ENCODE measurements around the gene RLBP1. TPM values are rescaled to one million over a fixed set of nuclear protein-coding genes. Genes with fewer than 3 reads are reported as not detected.

Gene RLBP1
- total RNA-seq, 1 experiment from 2014 or later: not detected

DNA sequence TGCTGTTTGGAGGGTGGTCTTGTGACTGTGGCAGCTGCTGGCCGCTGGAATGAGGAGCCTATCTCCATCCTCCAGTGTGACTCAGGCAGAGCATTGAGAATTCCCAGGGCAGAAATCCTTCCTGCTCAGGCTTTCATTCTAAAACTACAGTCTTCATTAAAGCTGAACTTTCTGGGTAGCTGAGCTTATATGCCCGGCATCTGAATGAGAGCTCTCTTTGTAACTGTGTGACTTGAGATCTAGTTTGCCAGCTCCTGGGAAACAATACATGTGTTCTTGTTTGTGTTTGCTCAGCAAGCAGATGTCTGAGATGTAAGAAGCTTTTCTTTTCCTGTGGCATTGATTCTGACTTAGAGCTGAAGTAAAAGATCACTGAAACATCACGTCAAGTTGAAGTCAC is 22.4 kb downstream of the RLBP1 start:
- Histone ChIP-seq H4K20me1 (ENCODE audit: insufficient read depth) (peaks cover 4% of the 10 kb centered on the region; the same call in 1 of the 2 replicates), H3F3A (ENCODE audit: insufficient read depth, low read depth) (peaks cover 4% of the 10 kb centered on the region; the same call in 1 of the 2 replicates), H3K27me3 (ENCODE audit: insufficient read depth, low read depth) (no peaks in the 10 kb centered on the region), H3K4me2 (no peak overlapping the region), H2AFZ (no peak overlapping the region), H3K9me3 (ENCODE audit: insufficient read depth, low read depth) (no peaks in the 10 kb centered on the region), H3K4me1 (replicated peaks; ENCODE audit: insufficient read depth) (no peaks in the 10 kb centered on the region), H3K36me3 (ENCODE audit: low read depth) (peaks cover 5% of the 10 kb centered on the region; the same call in 1 of the 2 replicates), H3K27ac (no peak overlapping the region), H3K9me2 (ENCODE audit: insufficient read depth) (no peaks in the 10 kb centered on the region), H3K79me2 (ENCODE audit: low read depth) (no peaks in the 10 kb centered on the region), H3K4me3 (no peak overlapping the region)
- POLR2A ChIA-PET (ENCODE audit: unreplicated experiment): no interaction called here
- CTCF ChIA-PET: interaction anchor here (1.2 kb wide), 1 partner anchor 28 kb away, joined by 4 read pairs; no protein-coding TSS in a partner anchor
- no TSS peak for BruUV-seq (replicated peaks)
- TF ChIP-seq, protein P1, sequence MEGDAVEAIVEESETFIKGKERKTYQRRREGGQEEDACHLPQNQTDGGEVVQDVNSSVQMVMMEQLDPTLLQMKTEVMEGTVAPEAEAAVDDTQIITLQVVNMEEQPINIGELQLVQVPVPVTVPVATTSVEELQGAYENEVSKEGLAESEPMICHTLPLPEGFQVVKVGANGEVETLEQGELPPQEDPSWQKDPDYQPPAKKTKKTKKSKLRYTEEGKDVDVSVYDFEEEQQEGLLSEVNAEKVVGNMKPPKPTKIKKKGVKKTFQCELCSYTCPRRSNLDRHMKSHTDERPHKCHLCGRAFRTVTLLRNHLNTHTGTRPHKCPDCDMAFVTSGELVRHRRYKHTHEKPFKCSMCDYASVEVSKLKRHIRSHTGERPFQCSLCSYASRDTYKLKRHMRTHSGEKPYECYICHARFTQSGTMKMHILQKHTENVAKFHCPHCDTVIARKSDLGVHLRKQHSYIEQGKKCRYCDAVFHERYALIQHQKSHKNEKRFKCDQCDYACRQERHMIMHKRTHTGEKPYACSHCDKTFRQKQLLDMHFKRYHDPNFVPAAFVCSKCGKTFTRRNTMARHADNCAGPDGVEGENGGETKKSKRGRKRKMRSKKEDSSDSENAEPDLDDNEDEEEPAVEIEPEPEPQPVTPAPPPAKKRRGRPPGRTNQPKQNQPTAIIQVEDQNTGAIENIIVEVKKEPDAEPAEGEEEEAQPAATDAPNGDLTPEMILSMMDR (conservative IDR thresholded peaks at IDR 0.05): no peak
- no peak for TF ChIP-seq EZH2 (IDR thresholded peaks at IDR 0.05; ENCODE audit: low read depth)
- intact Hi-C loops (cut with micrococcal nuclease; ENCODE audit: unreplicated experiment): no loop called here
- no peak for DNase-seq

DNA sequence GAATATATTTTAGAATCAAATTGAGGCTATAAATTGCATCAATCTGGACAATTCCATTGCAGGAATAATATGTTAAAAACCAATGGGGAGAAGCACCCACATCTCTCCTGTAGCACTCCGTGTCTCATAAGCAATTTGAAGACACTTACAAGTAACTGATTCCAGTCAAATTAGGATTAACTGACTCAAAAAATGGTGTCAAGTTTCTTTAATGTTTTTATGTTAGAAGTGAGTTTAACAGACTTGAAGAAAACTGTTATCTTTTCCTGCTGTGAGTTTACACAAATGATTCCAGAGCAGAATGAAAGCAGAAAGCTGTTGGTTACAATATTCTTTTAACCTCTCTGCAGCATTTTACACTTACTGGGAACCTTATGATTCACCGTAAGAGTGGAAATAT is 23.2 kb downstream of the RLBP1 start:
- Histone ChIP-seq H3K36me3 (ENCODE audit: low read depth) (peaks cover 5% of the 10 kb centered on the region; the same call in 1 of the 2 replicates), H3F3A (ENCODE audit: insufficient read depth, low read depth) (no peaks in the 10 kb centered on the region), H3K27me3 (ENCODE audit: insufficient read depth, low read depth) (no peaks in the 10 kb centered on the region), H3K4me2 (no peak overlapping the region), H3K79me2 (ENCODE audit: low read depth) (no peaks in the 10 kb centered on the region), H3K4me1 (replicated peaks; ENCODE audit: insufficient read depth) (no peaks in the 10 kb centered on the region), H3K27ac (no peak overlapping the region), H3K9me3 (ENCODE audit: insufficient read depth, low read depth) (no peaks in the 10 kb centered on the region), H4K20me1 (ENCODE audit: insufficient read depth) (peaks cover 4% of the 10 kb centered on the region; the same call in 1 of the 2 replicates), H3K4me3 (no peak overlapping the region), H2AFZ (no peak overlapping the region), H3K9me2 (ENCODE audit: insufficient read depth) (no peaks in the 10 kb centered on the region)
- DNase-seq: no peak
- intact Hi-C loops (cut with micrococcal nuclease; ENCODE audit: unreplicated experiment): no loop called here
- CTCF ChIA-PET: no interaction called here
- POLR2A ChIA-PET (ENCODE audit: unreplicated experiment): interaction anchor here (0.5 kb wide), 1 partner anchor 1383 kb away, joined by 4 read pairs; no protein-coding TSS in a partner anchor
- no TSS peak for BruUV-seq (replicated peaks)
- TF ChIP-seq, protein P1 (conservative IDR thresholded peaks at IDR 0.05): no peak
- no peak for TF ChIP-seq EZH2 (IDR thresholded peaks at IDR 0.05; ENCODE audit: low read depth)

DNA sequence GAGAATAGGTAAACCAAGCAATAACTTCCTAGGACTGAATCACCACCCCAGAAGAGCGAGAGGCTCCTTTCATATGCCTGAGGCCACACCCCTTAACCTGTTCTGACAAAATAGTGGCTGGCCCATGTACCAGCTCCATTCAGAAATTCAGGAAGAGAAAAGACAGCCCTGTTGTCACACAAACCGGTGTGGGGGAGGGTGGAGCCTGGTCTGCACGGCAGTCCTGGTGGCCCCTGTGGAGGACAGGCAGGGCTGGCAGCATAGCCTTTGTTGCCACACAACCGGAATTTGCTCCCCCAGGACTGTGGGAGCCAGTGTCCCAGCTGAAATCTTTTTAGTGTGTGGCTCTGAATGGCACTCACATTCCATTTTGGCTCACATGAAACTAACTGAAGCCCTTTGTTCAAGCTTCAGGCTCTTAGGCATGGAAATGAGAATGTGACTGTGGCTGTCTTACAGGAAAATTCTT is 23.8 kb downstream of the RLBP1 start:
- peak in 1 of 2 experiments; percentile 24 for DNase-seq
- Histone ChIP-seq H3K4me2 (no peak overlapping the region), H3K4me1 (replicated peaks; ENCODE audit: insufficient read depth) (no peaks in the 10 kb centered on the region), H3K36me3 (ENCODE audit: low read depth) (peaks cover 5% of the 10 kb centered on the region; the same call in 1 of the 2 replicates), H3K27me3 (ENCODE audit: insufficient read depth, low read depth) (no peaks in the 10 kb centered on the region), H3K9me2 (ENCODE audit: insufficient read depth) (no peaks in the 10 kb centered on the region), H4K20me1 (ENCODE audit: insufficient read depth) (peaks cover 4% of the 10 kb centered on the region; the same call in 1 of the 2 replicates), H2AFZ (no peak overlapping the region), H3F3A (ENCODE audit: insufficient read depth, low read depth) (no peaks in the 10 kb centered on the region), H3K27ac (no peak overlapping the region), H3K9me3 (ENCODE audit: insufficient read depth, low read depth) (no peaks in the 10 kb centered on the region), H3K4me3 (no peak overlapping the region), H3K79me2 (ENCODE audit: low read depth) (no peaks in the 10 kb centered on the region)
- ChIA-PET CTCF (interaction anchor here (1.0 kb wide), 1 partner anchor 9 kb away, joined by 3 read pairs; no protein-coding TSS in a partner anchor), POLR2A (ENCODE audit: unreplicated experiment) (interaction anchor here (0.5 kb wide), 1 partner anchor 1382 kb away, joined by 4 read pairs; no protein-coding TSS in a partner anchor)
- intact Hi-C loops (cut with micrococcal nuclease; ENCODE audit: unreplicated experiment): no loop called here
- TF ChIP-seq EZH2 (IDR thresholded peaks at IDR 0.05; ENCODE audit: low read depth): no peak
- TF ChIP-seq, protein P1 (conservative IDR thresholded peaks at IDR 0.05): no peak
- BruUV-seq (replicated peaks): no TSS peak
